Measurements from ENCODE around the gene S100A2.

DNA sequence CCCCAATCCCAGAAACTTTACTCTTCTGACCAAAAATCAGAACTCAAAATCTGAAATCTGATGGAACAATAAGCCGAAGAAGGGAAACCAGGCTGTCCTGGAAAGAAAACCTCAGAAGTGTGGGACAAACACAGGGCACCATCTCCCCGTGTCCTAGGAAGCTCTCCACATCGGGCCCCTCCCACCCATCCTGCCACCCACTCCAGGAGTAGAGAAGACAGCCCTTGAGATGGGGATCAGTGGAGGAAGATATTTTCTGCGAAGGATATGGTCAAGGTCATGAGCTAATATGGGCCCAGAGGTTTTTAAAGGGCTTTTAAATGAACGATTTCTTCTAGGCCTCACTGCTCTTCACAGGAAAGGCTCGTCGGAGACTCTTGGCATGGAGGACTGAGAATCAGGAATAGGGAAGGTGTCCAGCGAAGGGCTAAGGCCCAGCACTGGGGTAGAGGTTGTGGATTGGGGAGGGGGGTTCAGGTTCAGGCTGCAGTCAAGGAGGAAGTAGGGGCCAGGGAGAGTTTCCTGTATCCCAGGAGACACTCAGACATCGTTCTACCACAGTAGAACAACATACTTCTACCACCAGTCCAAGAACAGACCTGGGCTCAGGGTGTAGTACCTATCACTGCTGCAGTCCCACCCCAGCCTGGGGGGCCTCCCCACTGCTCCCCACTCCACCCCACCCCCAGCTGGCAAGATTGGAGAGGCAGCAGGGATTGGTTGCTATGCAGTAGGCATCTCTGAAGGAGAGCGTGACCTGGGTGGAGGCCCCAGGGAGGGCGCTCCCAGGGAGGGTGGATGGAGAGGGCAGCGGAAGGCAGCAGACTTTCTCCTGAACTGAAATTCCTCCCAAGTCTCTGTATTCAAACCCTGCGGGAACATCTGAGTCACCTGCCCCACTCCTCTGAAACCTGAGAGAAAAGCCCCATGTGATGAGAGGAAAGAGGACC lies 23.7 kb downstream of the S100A2 start:
- TF ChIP-seq, protein P1, sequence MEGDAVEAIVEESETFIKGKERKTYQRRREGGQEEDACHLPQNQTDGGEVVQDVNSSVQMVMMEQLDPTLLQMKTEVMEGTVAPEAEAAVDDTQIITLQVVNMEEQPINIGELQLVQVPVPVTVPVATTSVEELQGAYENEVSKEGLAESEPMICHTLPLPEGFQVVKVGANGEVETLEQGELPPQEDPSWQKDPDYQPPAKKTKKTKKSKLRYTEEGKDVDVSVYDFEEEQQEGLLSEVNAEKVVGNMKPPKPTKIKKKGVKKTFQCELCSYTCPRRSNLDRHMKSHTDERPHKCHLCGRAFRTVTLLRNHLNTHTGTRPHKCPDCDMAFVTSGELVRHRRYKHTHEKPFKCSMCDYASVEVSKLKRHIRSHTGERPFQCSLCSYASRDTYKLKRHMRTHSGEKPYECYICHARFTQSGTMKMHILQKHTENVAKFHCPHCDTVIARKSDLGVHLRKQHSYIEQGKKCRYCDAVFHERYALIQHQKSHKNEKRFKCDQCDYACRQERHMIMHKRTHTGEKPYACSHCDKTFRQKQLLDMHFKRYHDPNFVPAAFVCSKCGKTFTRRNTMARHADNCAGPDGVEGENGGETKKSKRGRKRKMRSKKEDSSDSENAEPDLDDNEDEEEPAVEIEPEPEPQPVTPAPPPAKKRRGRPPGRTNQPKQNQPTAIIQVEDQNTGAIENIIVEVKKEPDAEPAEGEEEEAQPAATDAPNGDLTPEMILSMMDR (conservative IDR thresholded peaks at IDR 0.05): no peak
- no peak for TF ChIP-seq EZH2 (IDR thresholded peaks at IDR 0.05; ENCODE audit: low read depth)

Data from PC-9 (cell line).